Smooth muscle cell of the umbilical artery (primary cell): ENCODE measurements around the gene OR52L1. TPM values are rescaled to one million over a fixed set of nuclear protein-coding genes. Genes with fewer than 3 reads are reported as not detected.

Experiments used
- total RNA-seq: library from RNA; depleted of rRNA; stranded (reverse); fragments of >200 nt; gene quantifications from 2 replicates; pipeline ENCODE4 v1.2.3, GENCODE V29; 2014

Gene OR52L1
- total RNA-seq, result not detected in 2 replicates

GRCh38 chr11:5986885-5987284, at the start of gene OR52L1:
Gene OR52L1, minus strand, starts transcription at chr11:5986985. Its CDS starts 55 bp downstream, at chr11:5986930.

DNA sequence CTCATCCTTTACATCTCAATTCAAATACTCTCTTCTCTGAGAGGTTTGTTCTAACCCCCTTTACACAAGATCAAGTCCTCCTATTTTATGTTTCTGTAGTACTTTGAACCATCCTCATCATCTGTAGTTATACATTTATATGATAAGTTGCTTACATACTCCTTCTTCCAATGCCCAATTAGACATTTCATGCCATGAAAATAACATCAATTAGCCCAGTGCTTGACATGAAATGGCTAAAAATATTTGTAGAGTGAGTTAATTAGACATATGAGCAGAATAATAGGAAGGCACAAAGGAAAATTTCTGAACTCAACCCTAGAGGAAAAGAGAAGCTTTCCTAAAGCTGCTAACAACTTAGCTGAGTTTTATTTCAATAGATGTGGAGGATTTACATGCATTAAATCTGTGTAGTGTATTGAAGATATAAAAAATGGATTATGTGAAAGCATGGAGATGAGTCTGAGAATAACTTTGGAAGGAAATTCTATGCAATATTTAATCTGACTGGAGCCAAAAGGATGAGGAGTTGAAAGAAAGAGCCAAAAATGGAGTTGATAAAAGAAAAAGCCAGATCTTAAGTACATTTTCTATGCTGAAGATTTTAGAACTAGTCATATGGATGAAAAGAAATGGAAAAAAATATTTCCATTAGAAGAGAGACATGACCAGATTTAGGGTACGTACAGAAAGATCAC, 44.1 kb upstream of the OR52L1 start, which contains the start of gene OR56A1:
Gene OR56A1 (minus strand): TSS at position 51 of the 698 bp plus-strand sequence. CDS start 3,066 bp downstream, outside the sequence.

GRCh38 chr11:6006846-6007245, 20.1 kb upstream of the OR52L1 start, which contains the start of gene OR56A4:
Gene OR56A4, minus strand, starts transcription at chr11:6006946. Its CDS starts 3,954 bp downstream, at chr11:6002992.

GRCh38 chr11:5968394-5968793, 18.4 kb downstream of the OR52L1 start, which contains the start of gene OR56A5:
Gene OR56A5, minus strand, starts transcription at chr11:5968494. Its CDS starts 0 bp downstream, at chr11:5968494.

GRCh38 chr11:5941951-5942350, 44.8 kb downstream of the OR52L1 start, which contains the start of gene OR56A3:
Gene OR56A3, plus strand, starts transcription at chr11:5942251. Its CDS starts 5,096 bp downstream, at chr11:5947347.

Other genes starting within 250 kb of the OR52L1 start
- not detected in 2 replicates for gene OR52N4, start 232.7 kb downstream of the OR52L1 start, total RNA-seq
- not detected in 2 replicates for gene OR52N5, start 203.6 kb downstream of the OR52L1 start, total RNA-seq
- gene OR52N1, start 195.7 kb downstream of the OR52L1 start, total RNA-seq, result 0.09 TPM in 1 of 2 replicates, not detected in the other
- gene OR52N2, start 178.1 kb downstream of the OR52L1 start, total RNA-seq, result not detected in 2 replicates
- gene OR52E6, start 145.1 kb downstream of the OR52L1 start, total RNA-seq, result not detected in 2 replicates
- not detected in 2 replicates for gene OR52E8, start 129.3 kb downstream of the OR52L1 start, total RNA-seq
- not detected in 2 replicates for gene OR52E4, start 106.4 kb downstream of the OR52L1 start, total RNA-seq
- gene OR52E5, start 93.8 kb downstream of the OR52L1 start, total RNA-seq, result not detected in 2 replicates
- gene OR56A3, start 44.7 kb downstream of the OR52L1 start, total RNA-seq, result not detected in 2 replicates
- not detected in 2 replicates for gene OR56A5, start 18.5 kb downstream of the OR52L1 start, total RNA-seq
- gene OR56A4, start 20.0 kb upstream of the OR52L1 start, total RNA-seq, result not detected in 2 replicates
- under 0.01 TPM in 1 of 2 replicates, not detected in the other for gene OR56A1, start 43.8 kb upstream of the OR52L1 start, total RNA-seq
- not detected in 2 replicates for gene OR56B4, start 120.7 kb upstream of the OR52L1 start, total RNA-seq
- not detected in 2 replicates for gene OR52B2, start 183.3 kb upstream of the OR52L1 start, total RNA-seq
- not detected in 2 replicates for gene OR52W1, start 212.2 kb upstream of the OR52L1 start, total RNA-seq
- gene C11orf42, start 218.6 kb upstream of the OR52L1 start, total RNA-seq, result not detected in 2 replicates
- 9.5 and 15.3 TPM in 2 replicates for gene FHIP1B, start 247.7 kb upstream of the OR52L1 start, total RNA-seq